Measurements from ENCODE around the gene CERS6.

DNA sequence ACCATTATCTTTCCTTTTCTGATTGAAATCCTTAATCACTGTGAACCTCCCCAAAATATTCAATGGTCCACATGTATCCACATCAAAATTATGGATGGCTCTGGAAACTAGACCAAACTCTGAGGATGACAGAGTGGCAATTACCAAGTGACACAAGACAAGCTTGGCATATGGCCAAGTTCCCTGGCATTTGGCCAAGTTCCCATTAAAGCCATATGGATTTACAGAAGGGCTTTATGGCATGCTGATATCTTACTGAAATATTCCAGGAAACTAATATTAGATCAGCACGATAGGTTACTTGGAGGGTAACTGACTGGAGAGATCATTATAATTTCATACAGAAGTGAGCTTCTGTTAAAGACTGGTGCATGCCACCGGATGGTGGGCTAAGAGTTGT, 21.9 kb upstream of the CERS6 start:
- TF ChIP-seq POLR2A (IDR thresholded peaks at IDR 0.05) = no peak
- TF ChIP-seq, protein P1, sequence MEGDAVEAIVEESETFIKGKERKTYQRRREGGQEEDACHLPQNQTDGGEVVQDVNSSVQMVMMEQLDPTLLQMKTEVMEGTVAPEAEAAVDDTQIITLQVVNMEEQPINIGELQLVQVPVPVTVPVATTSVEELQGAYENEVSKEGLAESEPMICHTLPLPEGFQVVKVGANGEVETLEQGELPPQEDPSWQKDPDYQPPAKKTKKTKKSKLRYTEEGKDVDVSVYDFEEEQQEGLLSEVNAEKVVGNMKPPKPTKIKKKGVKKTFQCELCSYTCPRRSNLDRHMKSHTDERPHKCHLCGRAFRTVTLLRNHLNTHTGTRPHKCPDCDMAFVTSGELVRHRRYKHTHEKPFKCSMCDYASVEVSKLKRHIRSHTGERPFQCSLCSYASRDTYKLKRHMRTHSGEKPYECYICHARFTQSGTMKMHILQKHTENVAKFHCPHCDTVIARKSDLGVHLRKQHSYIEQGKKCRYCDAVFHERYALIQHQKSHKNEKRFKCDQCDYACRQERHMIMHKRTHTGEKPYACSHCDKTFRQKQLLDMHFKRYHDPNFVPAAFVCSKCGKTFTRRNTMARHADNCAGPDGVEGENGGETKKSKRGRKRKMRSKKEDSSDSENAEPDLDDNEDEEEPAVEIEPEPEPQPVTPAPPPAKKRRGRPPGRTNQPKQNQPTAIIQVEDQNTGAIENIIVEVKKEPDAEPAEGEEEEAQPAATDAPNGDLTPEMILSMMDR (IDR thresholded peaks at IDR 0.05) = no peak

Data from testis (tissue), 2 donors.